Tibial nerve (tissue), 4 donors: ENCODE results near the gene MAGI1.

Experiments used
- CTCF ChIP-seq, 5 experiments: fragments of 200-600 bp in 3 of 5; fragments of 450-650 bp in 2 of 5; sonication (generic) in 3 of 5; IDR thresholded peaks; one replicate each; pipeline ENCODE4 v1.5.1; 2016 to 2019; ENCODE audit warnings: antibody characterized with exemption in 5 of 5, mild to moderate bottlenecking in 3 of 5, moderate library complexity in 2 of 5
- EP300 ChIP-seq, 2 donors: sonication (generic); formaldehyde crosslinking; IDR thresholded peaks; one replicate each; pipeline ENCODE4 v1.6.1; 2017; ENCODE audit warnings: antibody characterized with exemption in 2 of 2, mild to moderate bottlenecking in 1 of 2
- POLR2A ChIP-seq, 2 donors: fragments of 450-650 bp; IDR thresholded peaks; one replicate each; pipeline ENCODE4 v1.6.1; 2017; ENCODE audit warnings: antibody characterized with exemption in 2 of 2, mild to moderate bottlenecking in 2 of 2, moderate library complexity in 2 of 2

- TF ChIP-seq POLR2A (IDR thresholded peaks at IDR 0.05) (no peak), CTCF (IDR thresholded peaks at IDR 0.05) (no peak), EP300 (IDR thresholded peaks at IDR 0.05) (no peak)
These were observed 45.1 kb upstream of the MAGI1 start for GRCh38 chr3:66083784-66084213.
